OCI-M1 (cell line): ENCODE data around the gene DDX52.

Experiments
- DNase-seq: peaks from one replicate; lab custom pipeline; 2025; lab: John Stamatoyannopoulos, UW

DDX52 gene

DNA sequence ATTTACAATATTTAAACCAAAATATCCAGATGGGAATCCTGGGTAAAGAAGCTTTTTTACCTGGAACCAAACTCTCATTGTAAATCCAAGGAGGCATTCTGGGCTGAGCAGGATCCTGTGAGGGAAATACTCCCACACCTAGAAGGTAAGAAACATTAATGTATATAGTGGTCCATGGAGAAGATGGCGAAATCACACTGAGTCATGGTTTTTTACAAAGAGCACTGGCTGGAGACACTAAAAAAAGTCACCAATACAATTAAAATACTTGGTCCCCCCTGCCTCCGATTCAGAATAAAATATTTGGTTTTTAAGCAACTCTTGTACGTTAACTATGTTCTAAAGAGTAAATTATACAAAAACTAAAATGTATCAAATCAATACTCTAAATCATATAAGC lies 67.0 kb downstream of the DDX52 start:
- no peak for DNase-seq

DNA sequence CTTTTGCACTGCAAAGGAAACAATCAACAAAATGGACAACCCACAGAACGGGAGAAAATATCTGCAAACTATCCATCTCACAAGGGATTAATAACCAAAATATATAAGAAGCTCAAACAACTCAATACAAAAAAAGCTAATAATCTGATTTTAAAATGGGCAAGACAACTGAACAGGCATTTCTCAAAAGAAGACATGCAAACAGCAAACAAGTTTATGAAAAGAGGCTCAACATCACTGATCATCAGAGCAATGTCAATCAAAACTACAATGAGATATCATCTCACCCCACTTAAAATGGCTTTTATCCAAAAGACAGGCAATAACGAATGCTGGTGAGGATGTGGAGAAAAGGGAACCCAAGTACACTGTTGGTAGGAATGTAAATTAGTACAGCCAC lies 68.8 kb downstream of the DDX52 start:
- no peak for DNase-seq

DNA sequence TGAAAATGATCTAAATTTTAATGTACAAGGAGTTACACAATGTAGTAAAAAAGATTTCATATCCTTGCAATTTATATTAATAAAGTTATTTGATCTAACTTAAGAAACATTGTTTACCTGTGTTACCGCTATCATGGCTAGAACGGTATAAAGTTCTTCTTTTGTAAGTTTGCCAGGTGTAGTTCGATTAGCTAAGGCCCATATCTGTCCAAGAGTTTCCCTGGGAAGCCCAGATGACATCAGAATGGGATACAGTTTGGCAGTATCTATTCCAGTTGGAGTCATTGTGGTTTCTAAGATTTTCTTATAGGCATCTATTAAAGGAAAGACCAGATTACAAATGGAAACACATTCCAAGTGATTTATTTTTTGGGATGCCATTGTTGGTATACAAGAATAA lies 71.6 kb downstream of the DDX52 start:
- no peak for DNase-seq

DNA sequence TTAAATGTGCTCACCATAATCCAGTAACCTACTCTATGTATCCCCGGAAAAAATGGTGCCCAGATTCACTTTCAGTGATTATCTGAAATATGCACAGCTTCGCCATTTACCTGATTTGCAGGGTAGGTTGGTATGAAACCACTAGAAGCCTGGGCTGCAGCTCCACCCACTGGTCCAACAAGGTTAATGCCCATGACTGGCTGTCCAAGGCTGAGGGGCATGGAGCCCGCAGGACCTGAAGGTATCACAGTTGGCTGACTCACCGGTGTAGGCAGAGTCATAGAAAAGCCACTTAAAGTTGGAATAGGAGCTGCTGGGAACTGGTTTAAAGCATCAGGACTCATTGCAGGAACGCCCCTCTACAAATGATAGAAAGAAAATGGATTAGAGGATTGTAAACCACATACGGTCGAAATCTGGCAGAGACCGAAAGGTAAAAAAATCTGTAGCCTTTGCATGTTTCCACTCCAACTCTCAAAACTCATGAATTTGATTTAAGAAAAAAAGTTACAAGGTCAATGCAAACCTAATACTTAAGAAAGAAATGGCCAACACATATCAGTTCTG lies 72.6 kb downstream of the DDX52 start:
- DNase-seq: peak; percentile 44

DNA sequence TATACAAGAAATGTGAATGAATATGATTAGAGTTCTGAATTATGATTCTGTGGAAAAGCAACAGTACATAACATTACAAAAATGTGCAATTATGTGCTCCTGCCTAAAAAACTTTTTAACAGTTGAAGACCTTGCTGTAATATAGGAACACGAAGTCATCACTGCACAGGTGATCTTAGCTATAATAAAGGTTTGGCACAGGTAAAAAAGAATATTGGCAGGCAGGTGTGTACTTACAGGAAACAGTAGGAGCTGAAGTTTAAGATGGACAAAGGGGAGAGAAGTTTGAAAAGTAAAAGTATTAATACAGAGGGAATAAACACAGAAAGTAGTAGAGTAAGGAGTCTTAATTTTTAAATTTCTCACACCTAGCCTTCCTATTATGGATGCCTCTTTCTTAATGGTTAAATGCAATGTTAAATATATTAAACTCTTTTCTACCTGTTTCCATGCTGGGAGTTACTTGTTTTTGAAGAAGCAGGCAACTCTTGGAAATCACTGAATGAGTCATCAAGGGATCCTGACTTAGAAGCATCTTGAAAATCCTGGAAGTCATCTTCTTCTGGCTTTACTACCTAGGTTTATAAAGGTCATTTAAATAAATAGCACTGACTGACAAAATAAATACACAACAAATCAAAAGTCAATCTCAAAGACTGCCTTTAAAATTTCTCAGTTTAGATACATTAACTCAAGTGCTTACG lies 74.7 kb downstream of the DDX52 start:
- no peak for DNase-seq

DNA sequence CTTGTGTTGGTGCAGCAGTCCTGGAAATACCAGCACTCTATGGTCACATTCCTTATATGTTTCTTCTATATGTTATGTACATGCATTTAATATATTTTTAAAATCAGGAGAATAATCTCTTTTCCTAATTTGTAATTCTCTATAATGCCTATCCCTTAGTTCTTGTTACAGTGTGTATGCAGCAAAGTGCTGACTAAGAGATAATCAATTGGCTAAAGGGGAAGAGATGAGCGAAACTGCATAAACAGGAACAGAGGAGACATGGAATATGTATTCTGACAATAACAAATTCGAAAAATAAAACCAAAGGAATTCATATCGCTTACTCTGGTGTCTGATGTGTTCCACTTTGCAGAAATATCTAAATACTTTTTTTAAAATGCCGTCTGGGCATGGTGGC lies 75.7 kb downstream of the DDX52 start:
- DNase-seq: no peak

DNA sequence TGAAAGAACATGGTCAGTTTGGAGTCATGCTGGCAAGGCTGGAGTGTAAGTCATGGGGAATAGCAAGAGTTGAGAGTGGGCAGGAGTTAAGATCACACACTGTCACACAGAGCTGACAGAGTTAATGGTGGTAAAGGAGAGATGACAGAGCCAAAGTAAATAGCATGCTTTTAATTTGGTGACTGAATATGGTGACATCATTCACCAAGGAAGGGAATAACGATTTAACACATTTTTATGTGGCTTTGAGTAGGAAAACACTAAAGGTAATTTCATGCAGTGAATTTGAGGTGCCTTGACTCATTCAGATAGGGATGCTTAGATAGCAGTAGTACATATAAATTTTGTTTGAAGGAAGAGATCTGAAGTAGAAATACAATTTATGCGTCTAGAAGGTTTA lies 76.1 kb downstream of the DDX52 start:
- no peak for DNase-seq

DNA sequence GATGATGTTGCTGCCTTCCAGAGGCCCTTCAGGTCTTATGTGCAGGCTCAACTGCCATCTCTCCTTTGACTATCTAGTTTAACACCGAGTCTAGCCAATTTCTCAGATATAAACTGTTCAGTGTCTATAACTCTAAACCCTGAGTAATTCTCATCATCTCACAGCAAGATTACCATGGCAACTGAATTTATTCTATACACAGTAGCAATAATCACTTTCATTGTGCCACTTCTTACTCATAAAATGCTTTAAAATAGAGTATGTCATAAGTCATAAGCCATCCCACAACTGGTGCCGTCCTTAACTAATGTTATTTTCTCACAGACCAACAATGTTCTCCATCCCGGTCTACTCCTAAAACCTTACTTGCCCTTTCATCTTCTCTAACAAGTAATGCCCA lies 79.0 kb downstream of the DDX52 start:
- DNase-seq: no peak

DNA sequence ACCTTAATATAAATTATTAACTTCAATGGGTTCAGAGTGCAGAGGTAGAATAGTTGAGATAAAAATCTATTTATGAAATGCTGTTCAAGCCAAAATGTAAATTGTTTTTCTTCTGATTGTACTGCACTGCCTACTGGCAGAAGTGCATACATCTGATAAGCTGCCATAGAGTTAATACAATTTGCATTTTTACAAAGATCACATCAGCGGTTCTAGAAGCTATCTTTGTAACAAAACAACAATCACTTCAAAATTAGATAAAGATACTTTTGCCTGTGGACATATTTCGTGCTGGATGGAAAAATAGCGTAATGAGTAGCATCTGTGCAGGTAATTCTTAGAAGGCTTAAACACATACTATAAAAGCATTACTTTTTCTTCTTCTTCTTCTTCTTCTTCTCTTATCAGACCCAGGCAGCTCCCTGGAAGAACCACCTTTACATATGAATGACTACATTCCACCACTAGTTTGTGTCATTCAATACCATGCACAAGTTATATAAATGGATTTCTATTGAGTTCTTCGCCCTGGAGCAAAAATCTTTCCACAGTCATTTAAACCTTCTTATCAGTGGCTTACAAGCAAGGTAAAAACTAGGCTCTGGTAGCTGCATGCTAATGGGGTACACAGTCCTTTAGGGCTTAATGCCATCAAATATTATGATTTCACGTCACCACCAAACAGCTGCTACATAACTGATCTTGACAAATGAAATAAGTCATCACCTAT lies 81.1 kb downstream of the DDX52 start:
- DNase-seq: no peak
